Posterior vena cava (tissue), 2 donors: ENCODE measurements around the gene FILIP1. TPM values are rescaled to one million over a fixed set of nuclear protein-coding genes. Genes with fewer than 3 reads are reported as not detected.

Experiments
- DNase-seq: peaks from one replicate; pipeline ENCODE4 v3.0.0-alpha.2; 2020; ENCODE audit warnings: low spot score
- intact Hi-C, 2 donors: fragments of 100-400 bp; cut with DNase I; formaldehyde crosslinking; loops; one replicate each; pipeline versions ENCODE4 v1.14.1 to v1.14.2; 2022 to 2023
- total RNA-seq, 2 donors: library from RNA; stranded (reverse); fragmentation: NEBNext Ultra II Directional; extraction: Animal tissue kit (Norgen Biotek cat#: 25700); gene quantifications; one replicate each; pipeline ENCODE4 v1.2.1, GENCODE V29; 2021
- donor health status: DM: yes; HTN: yes; CAD: no.
- donor health status: DM: yes; HTN: yes; CAD: no.

FILIP1 gene
- total RNA-seq, 2 donors from 2014 or later, result 40.3 to 43.2 TPM

GRCh38 chr6:75368151-75368779 lies 125.3 kb downstream of the FILIP1 start:
- no peak for DNase-seq
- intact Hi-C loops, result no loop called here

- DNase-seq, result no peak
- intact Hi-C loops, result no loop called here
These were observed 130.3 kb downstream of the FILIP1 start for GRCh38 chr6:75363304-75363703.

- intact Hi-C loops, result no loop called here
- DNase-seq, result no peak
These were observed 140.0 kb downstream of the FILIP1 start for GRCh38 chr6:75353644-75354043.

GRCh38 chr6:75351570-75351969 lies 142.0 kb downstream of the FILIP1 start:
- intact Hi-C loops, result no loop called here
- no peak for DNase-seq

- intact Hi-C loops, result no loop called here
- DNase-seq, result no peak
These were observed 142.8 kb downstream of the FILIP1 start for GRCh38 chr6:75350808-75351207.

GRCh38 chr6:75350156-75350555 lies 143.4 kb downstream of the FILIP1 start:
- DNase-seq, result no peak
- intact Hi-C loops, result no loop called here

- no peak for DNase-seq
- intact Hi-C loops, result no loop called here
These were observed 144.2 kb downstream of the FILIP1 start for GRCh38 chr6:75349262-75349984.

- intact Hi-C loops, result no loop called here
- DNase-seq, result no peak
These were observed 144.7 kb downstream of the FILIP1 start for GRCh38 chr6:75348882-75349261.

- no peak for DNase-seq
- intact Hi-C loops, result no loop called here
These were observed 145.5 kb downstream of the FILIP1 start for GRCh38 chr6:75347898-75348610.

GRCh38 chr6:75345413-75345812 lies 148.2 kb downstream of the FILIP1 start:
- intact Hi-C loops, result loop anchor here in 1 of 2 donors (1.0 kb wide), 1 partner anchor 45 kb away; no protein-coding TSS in a partner anchor
- DNase-seq, result no peak

GRCh38 chr6:75344455-75344854 lies 149.1 kb downstream of the FILIP1 start:
- intact Hi-C loops, result no loop called here
- no peak for DNase-seq

- intact Hi-C loops, result no loop called here
These were observed 149.6 kb downstream of the FILIP1 start for GRCh38 chr6:75344021-75344420.

GRCh38 chr6:75337835-75338580 lies 155.6 kb downstream of the FILIP1 start:
- intact Hi-C loops, result no loop called here
- DNase-seq, result no peak

More at GRCh38 chr6:75344021-75344420, 149.6 kb downstream of the FILIP1 start:
- no peak for DNase-seq

- DNase-seq, result no peak
- intact Hi-C loops, result no loop called here
These were observed 159.1 kb downstream of the FILIP1 start for GRCh38 chr6:75334266-75335040.

- DNase-seq, result no peak
- intact Hi-C loops, result no loop called here
These were observed 159.9 kb downstream of the FILIP1 start for GRCh38 chr6:75333676-75334200.

GRCh38 chr6:75331151-75331550 lies 162.4 kb downstream of the FILIP1 start:
- no peak for DNase-seq
- intact Hi-C loops, result no loop called here

GRCh38 chr6:75329703-75330102 lies 163.9 kb downstream of the FILIP1 start:
- intact Hi-C loops, result no loop called here
- DNase-seq, result no peak

- DNase-seq, result no peak
- intact Hi-C loops, result no loop called here
These were observed 165.8 kb downstream of the FILIP1 start for GRCh38 chr6:75327807-75328206.
